ENCODE measurements around the gene TBC1D1.

DNA sequence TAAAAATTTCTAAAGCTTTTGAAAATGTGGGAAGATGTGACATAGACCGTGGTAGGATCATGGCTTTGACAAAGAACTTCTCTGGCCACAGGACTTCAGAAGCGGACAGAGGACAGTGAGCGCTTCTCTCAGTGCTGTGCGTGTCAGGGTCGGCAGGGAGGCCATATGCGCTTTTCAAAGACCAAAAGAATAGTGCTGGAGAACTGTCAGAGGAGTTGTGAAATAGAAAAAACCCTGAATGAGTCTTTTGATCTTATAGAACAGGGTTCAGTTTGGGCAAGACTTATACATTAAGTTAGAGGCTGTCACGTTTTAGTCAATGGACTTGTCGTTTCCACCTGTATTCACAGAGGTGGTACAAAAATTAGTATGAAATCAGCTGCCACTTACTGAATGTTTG, 146.7 kb downstream of the TBC1D1 start:
- TF ChIP-seq, protein P1, sequence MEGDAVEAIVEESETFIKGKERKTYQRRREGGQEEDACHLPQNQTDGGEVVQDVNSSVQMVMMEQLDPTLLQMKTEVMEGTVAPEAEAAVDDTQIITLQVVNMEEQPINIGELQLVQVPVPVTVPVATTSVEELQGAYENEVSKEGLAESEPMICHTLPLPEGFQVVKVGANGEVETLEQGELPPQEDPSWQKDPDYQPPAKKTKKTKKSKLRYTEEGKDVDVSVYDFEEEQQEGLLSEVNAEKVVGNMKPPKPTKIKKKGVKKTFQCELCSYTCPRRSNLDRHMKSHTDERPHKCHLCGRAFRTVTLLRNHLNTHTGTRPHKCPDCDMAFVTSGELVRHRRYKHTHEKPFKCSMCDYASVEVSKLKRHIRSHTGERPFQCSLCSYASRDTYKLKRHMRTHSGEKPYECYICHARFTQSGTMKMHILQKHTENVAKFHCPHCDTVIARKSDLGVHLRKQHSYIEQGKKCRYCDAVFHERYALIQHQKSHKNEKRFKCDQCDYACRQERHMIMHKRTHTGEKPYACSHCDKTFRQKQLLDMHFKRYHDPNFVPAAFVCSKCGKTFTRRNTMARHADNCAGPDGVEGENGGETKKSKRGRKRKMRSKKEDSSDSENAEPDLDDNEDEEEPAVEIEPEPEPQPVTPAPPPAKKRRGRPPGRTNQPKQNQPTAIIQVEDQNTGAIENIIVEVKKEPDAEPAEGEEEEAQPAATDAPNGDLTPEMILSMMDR (conservative IDR thresholded peaks at IDR 0.05; ENCODE audit: low read depth, low read length) = no peak
- TF ChIP-seq EZH2 (IDR thresholded peaks at IDR 0.05; ENCODE audit: borderline replicate concordance, low read depth, low read length, poor library complexity, severe bottlenecking) = no peak
